Keratinocyte (primary cell): ENCODE measurements around the gene CEP164. TPM values are rescaled to one million over a fixed set of nuclear protein-coding genes. Genes with fewer than 3 reads are reported as not detected.

Experiments used
- DNase-seq: peaks from one replicate; pipeline ENCODE4 v3.0.0-alpha.2; 2011; ENCODE audit warnings: low read depth, missing footprints, low spot score
- FAIRE-seq: peaks from 2 replicates; lab custom pipeline; 2011; peaks lifted over from hg19 to GRCh38; lab: Jason Lieb, UNC
- H2AFZ ChIP-seq: 2 replicates; pipeline ENCODE4 v1.6.0; 2012; ENCODE audit warnings: low read length, control low read depth, inconsistent platforms; ENCODE audit not compliant: control insufficient read depth
- H3K27ac ChIP-seq: 2 replicates; pipeline ENCODE4 v1.5.1; 2011; ENCODE audit warnings: low read length; ENCODE audit not compliant: control insufficient read depth, insufficient read depth
- H3K27me3 ChIP-seq: 3 replicates; pipeline ENCODE4 v1.6.0; 2011; ENCODE audit warnings: low read length; ENCODE audit not compliant: control insufficient read depth, insufficient read depth; ENCODE audit errors: extremely low read depth
- H3K36me3 ChIP-seq, 2 experiments: 2 replicates in 1 of 2; 3 replicates in 1 of 2; pipeline ENCODE4 v1.5.1; 2011; ENCODE audit warnings: low read length in 2 of 2, mild to moderate bottlenecking in 1 of 2; ENCODE audit not compliant: control insufficient read depth in 2 of 2, insufficient read depth in 2 of 2; ENCODE audit errors: extremely low read depth in 1 of 2
- H3K4me1 ChIP-seq: 3 replicates; pipeline ENCODE4 v1.5.1; 2011; ENCODE audit warnings: low read length; ENCODE audit not compliant: control insufficient read depth, insufficient read depth; ENCODE audit errors: extremely low read depth
- H3K4me2 ChIP-seq: 3 replicates; pipeline ENCODE4 v1.6.0; 2011; ENCODE audit warnings: low read depth, low read length; ENCODE audit not compliant: control insufficient read depth, insufficient read depth; ENCODE audit errors: extremely low read depth
- H3K4me3 ChIP-seq, 3 experiments: fragments of 200-600 bp in 1 of 3; sonication (generic) in 1 of 3; 2 replicates in 2 of 3; 3 replicates in 1 of 3; pipeline ENCODE4 v1.5.1; 2011 to 2016; ENCODE audit warnings: low read length in 3 of 3, mild to moderate bottlenecking in 3 of 3, control low read depth in 2 of 3, inconsistent platforms in 1 of 3, low read depth in 1 of 3, mixed read lengths in 1 of 3, mixed run types in 1 of 3, moderate library complexity in 1 of 3; ENCODE audit not compliant: control insufficient read depth in 2 of 3, insufficient read depth in 2 of 3; ENCODE audit errors: extremely low read depth in 1 of 3
- H3K79me2 ChIP-seq: 2 replicates; pipeline ENCODE4 v1.6.0; 2012; ENCODE audit warnings: low read length; ENCODE audit not compliant: control insufficient read depth, insufficient read depth
- H3K9ac ChIP-seq: 3 replicates; pipeline ENCODE4 v1.6.0; 2011; ENCODE audit warnings: low read length; ENCODE audit not compliant: control insufficient read depth, insufficient read depth; ENCODE audit errors: extremely low read depth
- H3K9me1 ChIP-seq: 3 replicates; pipeline ENCODE4 v1.6.0; 2011; ENCODE audit warnings: low read length; ENCODE audit not compliant: control insufficient read depth, insufficient read depth; ENCODE audit errors: extremely low read depth
- H3K9me3 ChIP-seq: 2 replicates; pipeline ENCODE4 v1.5.1; 2012; ENCODE audit warnings: low read depth, low read length; ENCODE audit not compliant: control insufficient read depth
- H4K20me1 ChIP-seq: 3 replicates; pipeline ENCODE4 v1.6.0; 2011; ENCODE audit warnings: low read length; ENCODE audit not compliant: control insufficient read depth, insufficient read depth; ENCODE audit errors: extremely low read depth
- CTCF ChIP-seq, 3 experiments: IDR thresholded peaks in 1 of 3; conservative IDR thresholded peaks in 1 of 3; optimal IDR thresholded peaks in 1 of 3; 2 replicates in 2 of 3; 3 replicates in 1 of 3; pipeline versions ENCODE3 to v1.5.1; 2011; ENCODE audit warnings: low read length in 3 of 3, mild to moderate bottlenecking in 3 of 3, moderate library complexity in 2 of 3, control low read depth in 1 of 3, inconsistent platforms in 1 of 3; ENCODE audit not compliant: insufficient read depth in 2 of 3; ENCODE audit errors: extremely low read depth in 1 of 3
- EZH2 ChIP-seq: IDR thresholded peaks from one replicate; pipeline ENCODE4 v1.6.1; 2012; ENCODE audit warnings: inconsistent platforms, mild to moderate bottlenecking, low read length, moderate library complexity
- dilution Hi-C: fragments of 300-500 bp; cut with MboI; formaldehyde crosslinking; loops from one replicate; pipeline ENCODE4 v1.7.0; 2020; ENCODE audit warnings: low sequenced_read_pairs; ENCODE audit not compliant: extremely low pct_ligation_motif_present
- polyA plus RNA-seq, 5 experiments: library from polyadenylated mRNA; depleted of rRNA in 3 of 5; stranded (reverse) in 3 of 5; stranded (forward) in 1 of 5; unstranded in 1 of 5; fragments of >200 nt; gene quantifications; 1 replicate in 1 of 5; 2 replicates in 3 of 5; 3 replicates in 1 of 5; pipeline versions ENCODE4 v1.2.1 to v1.2.3, GENCODE V29; 2011 to 2012; ENCODE audit warnings: missing spikeins in 2 of 5, low read depth in 1 of 5, low replicate concordance in 1 of 5

The CEP164 gene
- polyA plus RNA-seq, 1 donor (not counting 4 experiments of a cell fraction or from before 2014, with no cell fraction given) = 15.1 TPM

- Histone ChIP-seq H4K20me1 (no peaks in the 10 kb centered on the region), H3K36me3 (no peaks in the 10 kb centered on the region), H3K79me2 (no peaks in the 10 kb centered on the region), H3K9me3 (no peaks in the 10 kb centered on the region), H3K4me3 (no peak overlapping the region), H3K27ac (no peak overlapping the region), H3K4me2 (no peak overlapping the region), H3K9me1 (no peaks in the 10 kb centered on the region), H3K4me1 (peaks cover 5% of the 10 kb centered on the region), H3K9ac (no peak overlapping the region), H3K27me3 (peaks cover 11% of the 10 kb centered on the region), H2AFZ (no peak overlapping the region)
- no peak for FAIRE-seq
- TF ChIP-seq EZH2 (no peak), CTCF (optimal IDR thresholded peaks at IDR 0.05 in 1 of 3, IDR thresholded peaks at IDR 0.05 in 1 of 3, conservative IDR thresholded peaks at IDR 0.05 in 1 of 3; ENCODE audit: extremely low read depth in 1 of 3, insufficient read depth in 2 of 3, low read length in 3 of 3) (no peak)
- dilution Hi-C loops = no loop called here
- DNase-seq = no peak
These were observed 132.3 kb downstream of the CEP164 start for GRCh38 chr11:117459979-117460300.

- H3K4me3 ChIP-seq = no peak overlapping the region
- DNase-seq (no peak), FAIRE-seq (no peak)
- H3K4me1 ChIP-seq = peaks cover 5% of the 10 kb centered on the region
- H3K36me3 ChIP-seq = no peaks in the 10 kb centered on the region
- peaks cover 11% of the 10 kb centered on the region for H3K27me3 ChIP-seq
- no peak overlapping the region for H3K27ac ChIP-seq
- no peaks in the 10 kb centered on the region for H4K20me1 ChIP-seq
- dilution Hi-C loops = no loop called here
- no peaks in the 10 kb centered on the region for H3K9me3 ChIP-seq
- H3K9me1 ChIP-seq = no peaks in the 10 kb centered on the region
- H3K79me2 ChIP-seq = no peaks in the 10 kb centered on the region
- H2AFZ ChIP-seq = no peak overlapping the region
- no peak overlapping the region for H3K9ac ChIP-seq
- TF ChIP-seq CTCF (optimal IDR thresholded peaks at IDR 0.05 in 1 of 3, IDR thresholded peaks at IDR 0.05 in 1 of 3, conservative IDR thresholded peaks at IDR 0.05 in 1 of 3; ENCODE audit: extremely low read depth in 1 of 3, insufficient read depth in 2 of 3, low read length in 3 of 3) = no peak
- TF ChIP-seq EZH2 = no peak
- no peak overlapping the region for H3K4me2 ChIP-seq
These were observed 133.9 kb downstream of the CEP164 start for GRCh38 chr11:117461396-117462182.
